Bronchial epithelial cell (primary cell): Measurements from ENCODE around the gene SRC. TPM values are rescaled to one million over a fixed set of nuclear protein-coding genes. Genes with fewer than 3 reads are reported as not detected.
A peak's percentile ranks its signal among the peaks of the same experiment; 100 is the strongest.

ENCODE experiments used
- DNase-seq: peaks from one replicate; pipeline ENCODE4 v3.0.0-alpha.2; 2010; ENCODE audit warnings: low read depth
- FAIRE-seq: peaks from 2 replicates; lab custom pipeline; 2011; peaks lifted over from hg19 to GRCh38; lab: Jason Lieb, UNC
- H3K27me3 ChIP-seq: 2 replicates; pipeline ENCODE4 v1.5.1; 2011; ENCODE audit warnings: low read length; ENCODE audit not compliant: control insufficient read depth, insufficient read depth
- H3K36me3 ChIP-seq: 2 replicates; pipeline ENCODE4 v1.5.1; 2011; ENCODE audit warnings: low read length; ENCODE audit not compliant: control insufficient read depth, insufficient read depth
- H3K4me3 ChIP-seq: 2 replicates; pipeline ENCODE4 v1.5.1; 2011; ENCODE audit warnings: mild to moderate bottlenecking, low read depth, low read length, control low read depth
- CTCF ChIP-seq: IDR thresholded peaks from 2 replicates; pipeline ENCODE4 v1.5.1; 2011; ENCODE audit warnings: mild to moderate bottlenecking, moderate library complexity, low read length, control low read depth, inconsistent platforms; ENCODE audit not compliant: insufficient read depth, severe bottlenecking
- total RNA-seq: library from RNA; depleted of rRNA; stranded (reverse); fragments of >200 nt; gene quantifications from 2 replicates; pipeline ENCODE4 v1.2.1, GENCODE V29; 2014

Gene SRC
- total RNA-seq, 1 donor from 2014 or later, result 16.6 TPM

DNA sequence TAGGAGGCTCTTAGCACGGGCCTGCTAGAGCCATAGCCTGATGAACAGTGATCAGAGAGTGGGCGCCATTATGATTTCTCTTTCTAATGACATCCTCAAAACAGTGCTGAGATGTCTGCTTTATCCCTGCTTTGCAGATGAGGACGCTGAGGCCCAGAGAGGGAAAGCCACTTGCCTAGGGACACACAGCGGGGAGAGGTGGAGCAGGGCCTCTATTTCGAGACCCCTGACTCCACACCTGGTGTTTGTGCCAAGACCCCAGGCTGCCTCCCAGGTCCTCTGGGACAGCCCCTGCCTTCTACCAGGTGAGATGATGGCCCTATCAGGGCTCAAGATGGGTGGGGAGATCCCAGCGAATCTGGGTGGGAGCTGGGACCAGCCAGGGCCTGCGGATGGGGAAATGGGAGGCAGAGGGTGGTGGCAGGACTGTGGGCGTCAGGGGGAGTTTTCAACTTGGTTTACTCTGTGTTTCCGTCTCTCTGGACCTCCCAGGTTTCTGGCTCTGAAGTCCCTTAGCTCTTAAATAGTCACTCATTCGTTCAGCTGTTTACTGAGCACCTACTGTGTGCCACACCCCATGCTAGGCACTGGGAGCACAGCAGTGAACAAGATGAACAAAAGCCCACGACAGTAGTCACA, 36.7 kb downstream of the SRC start:
- FAIRE-seq, result no peak
- peaks cover 21% of the 10 kb centered on the region for H3K36me3 ChIP-seq
- TF ChIP-seq CTCF, result no peak
- no peak overlapping the region for H3K4me3 ChIP-seq
- no peaks in the 10 kb centered on the region for H3K27me3 ChIP-seq
- no peak for DNase-seq

- Histone ChIP-seq H3K27me3 (no peaks in the 10 kb centered on the region), H3K36me3 (peaks cover 25% of the 10 kb centered on the region), H3K4me3 (no peak overlapping the region)
- TF ChIP-seq CTCF, result no peak
- peak; percentile 84 for DNase-seq
- no peak for FAIRE-seq
These were observed 37.5 kb downstream of the SRC start for GRCh38 chr20:37383229-37383989.

GRCh38 chr20:37384683-37385174, 38.8 kb downstream of the SRC start:
- FAIRE-seq, result no peak
- H3K4me3 ChIP-seq, result no peak overlapping the region
- peak; percentile 95 for TF ChIP-seq CTCF
- H3K36me3 ChIP-seq, result peaks cover 27% of the 10 kb centered on the region
- no peak for DNase-seq
- H3K27me3 ChIP-seq, result no peaks in the 10 kb centered on the region

GRCh38 chr20:37385176-37385575, 39.2 kb downstream of the SRC start:
- Histone ChIP-seq H3K4me3 (no peak overlapping the region), H3K27me3 (no peaks in the 10 kb centered on the region), H3K36me3 (peaks cover 28% of the 10 kb centered on the region)
- no peak for TF ChIP-seq CTCF
- FAIRE-seq (no peak), DNase-seq (no peak)

DNA sequence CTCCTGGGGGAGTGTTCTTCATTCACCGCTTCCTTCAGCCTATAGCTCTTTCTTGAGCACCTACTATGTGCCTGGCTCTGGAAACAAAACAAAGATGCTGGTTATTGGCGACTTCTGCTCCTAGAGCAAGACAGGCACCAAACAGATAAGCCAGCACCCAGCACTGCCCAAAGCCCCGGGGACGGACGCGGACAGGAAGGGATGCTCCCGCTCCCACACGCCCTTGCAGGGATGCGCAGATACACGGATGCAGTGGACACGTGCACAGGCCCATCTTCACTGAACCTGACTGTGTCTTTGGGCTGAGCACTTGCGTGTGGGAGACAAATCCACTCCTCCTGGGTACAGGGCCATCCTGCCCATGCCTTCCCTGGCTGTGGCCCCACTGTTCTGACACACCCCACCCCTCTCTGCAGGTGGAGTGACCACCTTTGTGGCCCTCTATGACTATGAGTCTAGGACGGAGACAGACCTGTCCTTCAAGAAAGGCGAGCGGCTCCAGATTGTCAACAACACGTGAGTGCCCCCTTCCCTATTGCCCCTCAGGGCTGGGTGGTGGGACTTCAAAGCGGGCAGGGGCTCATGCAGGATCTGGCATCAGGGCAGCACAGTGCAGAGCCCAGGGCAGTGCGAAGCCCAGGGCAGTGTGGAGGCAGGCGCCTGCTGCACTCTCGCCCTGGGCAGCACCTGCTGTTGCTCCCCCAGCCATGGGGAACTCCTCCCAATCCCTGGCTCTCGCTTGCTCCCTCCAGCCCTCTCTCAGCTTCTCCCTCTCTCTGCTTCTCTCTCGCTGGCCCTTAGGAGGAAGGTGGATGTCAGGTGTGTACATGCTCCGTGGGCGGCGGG, 39.9 kb downstream of the SRC start:
- FAIRE-seq, result no peak
- Histone ChIP-seq H3K36me3 (peaks cover 28% of the 10 kb centered on the region), H3K27me3 (no peaks in the 10 kb centered on the region), H3K4me3 (no peak overlapping the region)
- no peak for TF ChIP-seq CTCF
- no peak for DNase-seq
